ENCODE results near the gene OR8J3.
"Not testable (repeated sequence)": the region's sequence is repeated elsewhere in the genome, so short reads cannot be mapped to it uniquely, and the experiment has no call there.

Gene OR8J3

DNA sequence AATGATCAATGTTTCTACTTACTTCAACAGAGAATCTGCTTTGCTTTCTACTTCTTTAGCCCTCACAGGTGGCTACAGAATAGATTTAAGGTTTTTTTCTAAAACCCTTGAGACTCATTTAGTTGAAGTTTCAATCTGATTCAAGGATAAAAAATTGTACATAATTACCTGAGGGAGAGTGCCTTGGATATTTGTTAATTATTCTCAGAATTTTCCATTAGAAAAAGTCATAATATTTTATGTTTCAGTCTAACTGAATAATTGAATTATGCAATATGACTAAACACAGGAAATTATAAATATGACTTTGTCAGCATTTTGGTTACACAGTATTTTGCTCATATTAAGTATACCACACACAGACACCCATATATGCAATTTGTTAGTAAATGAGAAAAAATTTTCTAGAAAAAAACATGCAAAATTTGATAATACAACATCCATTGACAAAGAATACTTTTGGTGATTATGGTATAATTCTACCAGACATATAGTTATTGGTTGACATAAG is at the start of gene OR8J3:
Gene OR8J3 (minus strand): TSS at position 51 of the 511 bp plus-strand sequence. CDS start 2,483 bp downstream, outside the sequence.
- DNase-seq: no peak

DNA sequence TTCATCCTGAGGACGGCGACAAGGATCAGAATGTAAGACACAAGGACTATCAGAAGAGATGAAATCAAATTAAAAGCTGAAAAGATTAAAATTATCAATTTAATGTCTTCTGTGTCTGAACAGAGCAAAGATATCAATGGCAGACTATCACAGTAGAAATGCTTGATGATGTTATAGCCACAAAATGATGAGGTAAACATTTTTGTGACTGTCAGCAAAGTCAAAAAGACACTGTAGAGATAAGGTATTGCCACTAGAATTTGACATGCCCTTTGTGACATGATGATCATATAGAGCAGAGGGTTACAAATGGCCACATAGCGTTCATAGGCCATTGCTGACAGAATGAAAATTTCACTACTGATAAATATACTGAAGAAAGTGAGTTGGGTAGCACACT is 48.6 kb upstream of the OR8J3 start:
- DNase-seq: no peak

DNA sequence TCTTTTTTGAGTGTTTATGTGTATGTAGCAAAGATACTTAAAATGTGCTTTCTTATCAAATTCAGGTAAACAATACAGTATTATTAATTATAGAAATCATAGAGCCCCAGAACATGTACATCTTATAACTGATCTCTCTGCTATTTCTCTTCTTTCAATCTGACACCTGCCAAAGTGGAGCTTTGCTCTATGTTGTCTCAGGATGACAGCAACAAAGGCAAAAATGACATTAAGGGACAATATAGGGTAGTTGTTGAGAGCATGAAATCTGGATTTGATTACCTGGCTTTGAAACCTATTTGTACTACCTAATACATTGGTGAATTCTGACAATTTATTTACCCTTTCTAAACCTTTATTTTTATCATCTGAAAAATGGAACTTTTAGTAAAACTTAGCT is 43.5 kb upstream of the OR8J3 start:
- DNase-seq: no peak

DNA sequence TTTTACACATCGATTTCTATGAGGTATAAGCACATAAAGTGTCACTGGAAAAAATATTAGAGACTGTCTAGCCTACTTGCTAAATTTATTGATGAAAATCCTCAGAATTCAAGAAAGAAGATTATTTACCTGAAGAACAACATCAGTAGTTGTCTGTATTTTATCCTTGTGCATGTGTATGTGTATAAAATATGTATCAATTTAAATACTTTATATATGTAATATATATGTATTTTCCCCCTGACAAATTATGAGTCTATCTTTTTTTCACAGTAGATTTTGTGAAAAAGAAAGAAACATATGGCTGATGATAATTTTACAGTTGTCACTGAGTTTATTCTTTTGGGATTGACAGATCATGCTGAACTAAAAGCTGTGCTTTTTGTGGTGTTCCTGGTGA is 36.3 kb upstream of the OR8J3 start, which contains the start of gene OR5J2:
Gene OR5J2 (plus strand): TSS at position 301 of the 400 bp plus-strand sequence. CDS start 0 bp downstream, at position 301.
- no peak for DNase-seq

DNA sequence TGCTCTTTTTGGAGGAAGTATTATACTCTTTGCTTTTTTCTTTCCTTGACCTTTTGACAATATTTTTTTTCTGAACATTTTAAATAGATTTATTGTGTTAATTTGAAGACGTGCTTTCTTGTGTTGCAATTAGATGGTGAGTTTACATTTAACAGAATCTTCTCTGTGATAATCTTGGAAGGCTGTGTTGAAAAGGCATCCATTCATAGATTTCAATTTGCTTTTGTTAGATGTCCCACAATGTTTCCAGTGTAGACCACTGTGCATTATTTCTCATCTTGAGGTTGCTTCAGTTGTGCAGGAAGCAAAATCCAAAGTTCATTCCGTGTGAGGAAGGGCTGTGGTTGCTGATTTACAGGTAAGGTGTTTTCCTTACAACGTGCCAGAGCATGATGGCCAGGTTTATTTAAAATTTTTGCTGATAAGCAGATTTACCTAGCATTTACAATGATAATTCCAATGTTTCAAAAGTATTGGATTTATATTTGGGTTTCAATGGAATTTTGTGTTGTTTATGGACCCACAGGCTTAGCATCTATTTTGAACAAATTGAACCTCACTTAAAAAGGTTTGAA is 32.3 kb upstream of the OR8J3 start:
- DNase-seq: no peak

GRCh38 chr11:56163804-56164203 is 23.8 kb upstream of the OR8J3 start:
- DNase-seq: no peak

- no peak for DNase-seq
Observed at GRCh38 chr11:56160217-56160616, 20.2 kb upstream of the OR8J3 start, which contains the start of gene OR8K5. TSS of gene OR8K5 (minus strand) at chr11:56160317. CDS start at chr11:56160317, 0 bp downstream.

DNA sequence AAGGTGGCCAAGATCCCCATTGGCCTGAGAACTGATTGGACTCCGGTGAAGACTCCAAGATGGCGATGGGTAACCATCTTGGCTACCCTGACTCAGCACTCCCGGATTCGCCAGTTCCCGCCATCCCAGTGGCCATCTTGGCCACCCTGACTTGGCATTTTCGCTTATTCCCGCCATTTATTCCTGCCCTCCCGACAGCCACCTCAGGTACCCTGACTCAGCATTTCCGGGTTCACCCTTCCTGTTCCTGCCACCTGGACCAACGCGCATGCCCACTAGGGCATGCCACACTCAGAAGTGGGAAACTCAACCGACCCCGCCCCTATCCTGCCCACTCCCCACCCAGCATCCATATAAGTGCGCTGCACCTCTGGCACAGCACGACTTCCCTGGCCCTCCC is 12.3 kb upstream of the OR8J3 start:
- no peak for DNase-seq

DNA sequence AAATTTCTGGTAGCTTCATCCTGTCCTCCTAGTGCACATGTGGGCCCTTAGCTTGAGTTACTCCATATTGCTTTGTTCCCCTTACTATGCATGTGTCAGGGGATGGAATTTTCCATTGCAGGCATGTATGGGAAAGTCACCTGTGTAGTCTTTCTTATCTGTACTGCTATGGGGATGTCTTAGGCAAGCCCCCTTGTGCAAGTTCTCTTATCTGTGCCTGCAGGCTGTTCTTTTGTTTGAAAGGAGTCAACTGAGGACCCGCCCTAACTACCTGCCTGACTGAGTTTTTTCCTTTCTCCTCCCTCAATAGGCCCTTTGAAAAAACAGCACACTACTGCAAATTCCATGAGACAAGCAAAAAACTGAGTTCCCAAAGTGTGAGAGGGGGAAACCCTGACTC is 11.4 kb upstream of the OR8J3 start:
- no peak for DNase-seq

DNA sequence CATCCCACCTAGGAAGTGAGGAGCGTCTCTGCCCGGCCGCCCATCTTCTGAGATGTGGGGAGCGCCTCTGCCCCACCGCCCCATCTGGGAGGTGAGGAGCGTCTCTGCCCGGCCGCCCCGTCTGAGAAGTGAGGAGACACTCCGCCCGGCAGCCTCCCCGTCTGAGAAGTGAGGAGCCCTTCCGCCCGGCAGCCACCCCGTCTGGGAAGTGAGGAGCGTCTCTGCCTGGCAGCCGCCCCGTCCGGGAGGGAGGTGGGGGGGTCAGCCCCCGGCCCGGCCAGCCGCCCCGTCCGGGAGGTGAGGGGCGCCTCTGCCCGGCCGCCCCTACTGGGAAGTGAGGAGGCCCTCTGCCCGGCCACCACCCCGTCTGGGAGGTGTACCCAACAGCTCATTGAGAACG is 3.7 kb upstream of the OR8J3 start:
- not testable (repeated sequence) for DNase-seq

DNA sequence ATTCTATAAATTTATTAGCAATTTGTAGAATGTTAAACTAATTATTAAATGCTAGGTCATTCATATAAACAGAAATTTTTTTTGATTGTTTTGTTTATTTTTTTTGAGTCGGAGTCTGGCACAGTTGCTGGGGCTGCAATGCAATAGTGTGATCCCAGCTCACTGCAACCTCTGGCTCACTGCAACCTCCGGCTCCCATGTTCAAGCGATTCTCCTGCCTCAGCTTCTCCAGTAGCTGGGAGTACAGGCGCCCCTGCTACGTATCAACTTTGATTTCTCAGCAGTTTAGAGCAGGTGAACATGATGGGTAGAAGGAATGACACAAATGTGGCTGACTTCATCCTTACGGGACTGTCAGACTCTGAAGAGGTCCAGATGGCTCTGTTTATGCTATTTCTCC is 17.9 kb downstream of the OR8J3 start, which contains the start of gene OR8H3:
Gene OR8H3 (plus strand): TSS at position 301 of the 400 bp plus-strand sequence. CDS start 0 bp downstream, at position 301.
- no peak for DNase-seq

- DNase-seq: no peak
Observed at GRCh38 chr11:56103210-56103737, 36.7 kb downstream of the OR8J3 start, which contains the start of gene OR8H2. TSS of gene OR8H2 (plus strand) at chr11:56103687. CDS start at chr11:56105043, 1,356 bp downstream.

DNA sequence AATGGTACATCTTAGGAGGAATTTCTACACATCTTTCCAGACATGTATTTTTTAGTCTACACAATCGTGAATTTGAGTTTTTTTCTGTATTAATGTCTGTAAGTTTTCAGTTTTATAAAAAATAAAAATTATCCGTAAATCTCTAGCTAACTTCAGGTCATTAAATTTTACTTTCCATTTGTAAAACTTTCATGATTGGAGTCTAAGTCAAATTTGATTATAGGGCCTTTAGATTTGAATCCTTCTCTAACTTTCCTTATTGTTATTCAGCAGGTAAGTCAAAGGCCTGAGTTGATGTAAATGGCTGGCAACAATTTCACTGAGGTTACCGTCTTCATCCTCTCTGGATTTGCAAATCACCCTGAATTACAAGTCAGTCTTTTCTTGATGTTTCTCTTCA is 47.0 kb downstream of the OR8J3 start, which contains the start of gene OR8I2:
Gene OR8I2 (plus strand): TSS at position 301 of the 400 bp plus-strand sequence. CDS start 0 bp downstream, at position 301.
- no peak for DNase-seq

- DNase-seq: no peak
Observed at GRCh38 chr11:56089697-56090096, 50.3 kb downstream of the OR8J3 start.

All from CD4-positive, alpha-beta T cell treated with Interleukin-15 for 1 hour (primary cell).